Hepatocyte (in vitro differentiated cells): Measurements from ENCODE around the gene FAM120B. TPM values are rescaled to one million over a fixed set of nuclear protein-coding genes. Genes with fewer than 3 reads are reported as not detected.

Experiments used
- DNase-seq: peaks from one replicate; pipeline ENCODE4 v3.0.0-alpha.2; 2016; ENCODE audit warnings: low spot score
- H2AFZ ChIP-seq: fragments of 200-600 bp; sonication (generic); 2 replicates; pipeline ENCODE4 v1.6.0; 2016; ENCODE audit warnings: antibody characterized with exemption, mild to moderate bottlenecking
- H3K27ac ChIP-seq: fragments of 200-600 bp; sonication (generic); 2 replicates; pipeline ENCODE4 v1.5.1; 2016; ENCODE audit warnings: mild to moderate bottlenecking
- H3K27me3 ChIP-seq: fragments of 200-600 bp; sonication (generic); 2 replicates; pipeline ENCODE4 v1.6.1; 2016
- H3K36me3 ChIP-seq: fragments of 200-600 bp; sonication (generic); replicated peaks from 2 replicates; pipeline ENCODE4 v1.5.1; 2016; ENCODE audit warnings: low read depth; ENCODE audit not compliant: insufficient read depth
- H3K4me1 ChIP-seq: fragments of 200-600 bp; sonication (generic); 2 replicates; pipeline ENCODE4 v1.5.1; 2016; ENCODE audit warnings: mild to moderate bottlenecking, moderate library complexity; ENCODE audit not compliant: insufficient read depth
- H3K4me2 ChIP-seq: fragments of 200-600 bp; sonication (generic); 2 replicates; pipeline ENCODE4 v1.6.0; 2016
- H3K4me3 ChIP-seq: fragments of 200-600 bp; sonication (generic); 2 replicates; pipeline ENCODE4 v1.5.1; 2016; ENCODE audit warnings: mild to moderate bottlenecking
- H3K79me2 ChIP-seq: fragments of 200-600 bp; sonication (generic); 2 replicates; pipeline ENCODE4 v1.6.0; 2017; ENCODE audit warnings: mild to moderate bottlenecking
- H3K9me2 ChIP-seq: fragments of 200-600 bp; sonication (generic); replicated peaks from 2 replicates; pipeline ENCODE4 v1.6.0; 2017; ENCODE audit warnings: mild to moderate bottlenecking; ENCODE audit not compliant: insufficient read depth
- H3K9me3 ChIP-seq: fragments of 200-600 bp; sonication (generic); 2 replicates; pipeline ENCODE4 v1.5.1; 2016; ENCODE audit warnings: low read depth, mild to moderate bottlenecking
- H4K20me1 ChIP-seq: fragments of 200-600 bp; sonication (generic); 2 replicates; pipeline ENCODE4 v1.6.0; 2016; ENCODE audit warnings: mild to moderate bottlenecking; ENCODE audit not compliant: insufficient read depth, poor library complexity, severe bottlenecking
- EZH2 ChIP-seq: fragments of 200-600 bp; sonication (generic); IDR thresholded peaks from 2 replicates; pipeline ENCODE4 v1.6.1; 2016; ENCODE audit warnings: antibody characterized with exemption, mild to moderate bottlenecking, borderline replicate concordance
- EZH2phosphoT487 ChIP-seq: fragments of 200-600 bp; sonication (generic); IDR thresholded peaks from one replicate; pipeline ENCODE4 v1.6.1; 2018; ENCODE audit warnings: antibody characterized with exemption, mild to moderate bottlenecking, low read depth, moderate library complexity; ENCODE audit not compliant: unreplicated experiment, severe bottlenecking
- WGBS: methylation state at CpG from one replicate; pipeline ENCODE4 v1.1.6; 2016; ENCODE audit warnings: low lambda C conversion rate; ENCODE audit errors: missing lambda C conversion rate; 5-methylcytosine and 5-hydroxymethylcytosine counted together
- polyA plus RNA-seq: library from polyadenylated mRNA; unstranded; fragments of >200 nt; fragmentation: Nextera tagmentation; extraction: Ambion mirVana; gene quantifications from 2 replicates; pipeline ENCODE4 v1.2.1, GENCODE V29; 2016
- total RNA-seq: library from RNA; depleted of rRNA; stranded (reverse); fragments of >200 nt; gene quantifications from 2 replicates; pipeline ENCODE4 v1.2.3, GENCODE V29; 2014
- TF ChIP-seq, protein P1 (sequence below): fragments of 200-600 bp; sonication (generic); IDR thresholded peaks from 2 replicates; pipeline ENCODE4 v1.5.1; 2016; ENCODE audit warnings: antibody characterized with exemption, mild to moderate bottlenecking; ENCODE audit not compliant: poor library complexity

The FAM120B gene
- total and polyA plus RNA-seq, 2 experiments from 2014 or later = 16.0 to 25.8 TPM

DNA sequence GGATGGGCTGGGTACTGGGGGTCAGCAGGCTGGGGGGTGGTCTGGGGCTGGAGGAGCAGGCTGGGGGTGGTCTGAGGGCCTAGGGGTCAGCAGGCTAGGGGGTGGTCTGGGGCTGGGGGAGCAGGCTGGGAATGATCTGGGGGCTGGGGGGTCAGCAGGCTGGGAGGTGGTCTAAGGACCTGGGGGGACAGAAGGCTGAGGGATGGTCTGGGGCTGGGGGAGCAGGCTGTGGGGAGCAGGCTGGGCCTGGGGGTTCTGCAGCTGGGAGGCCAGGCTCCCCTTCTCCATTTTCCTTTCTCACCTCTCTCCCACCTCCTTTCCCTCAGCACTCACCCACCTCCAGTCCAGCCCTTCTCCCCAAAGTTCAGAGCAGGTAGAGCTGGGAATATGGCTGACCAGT is 132.3 kb downstream of the FAM120B start:
- H3K4me3 ChIP-seq = no peak overlapping the region
- no peaks in the 10 kb centered on the region for H3K27me3 ChIP-seq
- no peaks in the 10 kb centered on the region for H3K9me2 ChIP-seq
- TF ChIP-seq EZH2phosphoT487 (no peak), EZH2 (no peak)
- TF ChIP-seq, protein P1, sequence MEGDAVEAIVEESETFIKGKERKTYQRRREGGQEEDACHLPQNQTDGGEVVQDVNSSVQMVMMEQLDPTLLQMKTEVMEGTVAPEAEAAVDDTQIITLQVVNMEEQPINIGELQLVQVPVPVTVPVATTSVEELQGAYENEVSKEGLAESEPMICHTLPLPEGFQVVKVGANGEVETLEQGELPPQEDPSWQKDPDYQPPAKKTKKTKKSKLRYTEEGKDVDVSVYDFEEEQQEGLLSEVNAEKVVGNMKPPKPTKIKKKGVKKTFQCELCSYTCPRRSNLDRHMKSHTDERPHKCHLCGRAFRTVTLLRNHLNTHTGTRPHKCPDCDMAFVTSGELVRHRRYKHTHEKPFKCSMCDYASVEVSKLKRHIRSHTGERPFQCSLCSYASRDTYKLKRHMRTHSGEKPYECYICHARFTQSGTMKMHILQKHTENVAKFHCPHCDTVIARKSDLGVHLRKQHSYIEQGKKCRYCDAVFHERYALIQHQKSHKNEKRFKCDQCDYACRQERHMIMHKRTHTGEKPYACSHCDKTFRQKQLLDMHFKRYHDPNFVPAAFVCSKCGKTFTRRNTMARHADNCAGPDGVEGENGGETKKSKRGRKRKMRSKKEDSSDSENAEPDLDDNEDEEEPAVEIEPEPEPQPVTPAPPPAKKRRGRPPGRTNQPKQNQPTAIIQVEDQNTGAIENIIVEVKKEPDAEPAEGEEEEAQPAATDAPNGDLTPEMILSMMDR = no peak
- H3K4me2 ChIP-seq = peak overlapping the region; percentile 66
- no peaks in the 10 kb centered on the region for H3K79me2 ChIP-seq
- no peaks in the 10 kb centered on the region for H3K9me3 ChIP-seq
- no peaks in the 10 kb centered on the region for H4K20me1 ChIP-seq
- peaks cover 6% of the 10 kb centered on the region for H3K4me1 ChIP-seq
- H3K27ac ChIP-seq = no peak overlapping the region
- no peaks in the 10 kb centered on the region for H3K36me3 ChIP-seq
- no peak overlapping the region for H2AFZ ChIP-seq
- DNase-seq = no peak

GRCh38 chr6:170439366-170440361 is 133.1 kb downstream of the FAM120B start:
- WGBS = 79% methylated on average over 20 of the region's 21 CpGs
- Histone ChIP-seq H3K4me2 (no peak overlapping the region), H3K27me3 (no peaks in the 10 kb centered on the region), H3K36me3 (no peaks in the 10 kb centered on the region), H3K4me1 (peaks cover 6% of the 10 kb centered on the region), H2AFZ (no peak overlapping the region), H3K79me2 (no peaks in the 10 kb centered on the region), H3K9me2 (no peaks in the 10 kb centered on the region), H3K9me3 (no peaks in the 10 kb centered on the region), H3K4me3 (no peak overlapping the region), H3K27ac (no peak overlapping the region), H4K20me1 (no peaks in the 10 kb centered on the region)
- TF ChIP-seq EZH2phosphoT487 = no peak
- TF ChIP-seq EZH2 = no peak
- TF ChIP-seq, protein P1 = no peak
- DNase-seq = no peak

GRCh38 chr6:170440437-170440836 is 133.9 kb downstream of the FAM120B start:
- TF ChIP-seq EZH2 (no peak), EZH2phosphoT487 (no peak)
- TF ChIP-seq, protein P1 = no peak
- Histone ChIP-seq H2AFZ (no peak overlapping the region), H3K27me3 (no peaks in the 10 kb centered on the region), H3K9me3 (no peaks in the 10 kb centered on the region), H4K20me1 (no peaks in the 10 kb centered on the region), H3K79me2 (no peaks in the 10 kb centered on the region), H3K9me2 (no peaks in the 10 kb centered on the region), H3K4me2 (no peak overlapping the region), H3K36me3 (no peaks in the 10 kb centered on the region), H3K4me3 (no peak overlapping the region), H3K27ac (no peak overlapping the region), H3K4me1 (peaks cover 6% of the 10 kb centered on the region)
- no peak for DNase-seq
- WGBS = 91% methylated on average over 14 of the region's 14 CpGs
